ENCODE data around the gene PCDHGB2. TPM values are rescaled to one million over a fixed set of nuclear protein-coding genes. Genes with fewer than 3 reads are reported as not detected.

The PCDHGB2 gene
- total and polyA plus RNA-seq, 2 of the 4 experiments (the other 2 are of a cell fraction): 2.6 to 3.0 TPM

DNA sequence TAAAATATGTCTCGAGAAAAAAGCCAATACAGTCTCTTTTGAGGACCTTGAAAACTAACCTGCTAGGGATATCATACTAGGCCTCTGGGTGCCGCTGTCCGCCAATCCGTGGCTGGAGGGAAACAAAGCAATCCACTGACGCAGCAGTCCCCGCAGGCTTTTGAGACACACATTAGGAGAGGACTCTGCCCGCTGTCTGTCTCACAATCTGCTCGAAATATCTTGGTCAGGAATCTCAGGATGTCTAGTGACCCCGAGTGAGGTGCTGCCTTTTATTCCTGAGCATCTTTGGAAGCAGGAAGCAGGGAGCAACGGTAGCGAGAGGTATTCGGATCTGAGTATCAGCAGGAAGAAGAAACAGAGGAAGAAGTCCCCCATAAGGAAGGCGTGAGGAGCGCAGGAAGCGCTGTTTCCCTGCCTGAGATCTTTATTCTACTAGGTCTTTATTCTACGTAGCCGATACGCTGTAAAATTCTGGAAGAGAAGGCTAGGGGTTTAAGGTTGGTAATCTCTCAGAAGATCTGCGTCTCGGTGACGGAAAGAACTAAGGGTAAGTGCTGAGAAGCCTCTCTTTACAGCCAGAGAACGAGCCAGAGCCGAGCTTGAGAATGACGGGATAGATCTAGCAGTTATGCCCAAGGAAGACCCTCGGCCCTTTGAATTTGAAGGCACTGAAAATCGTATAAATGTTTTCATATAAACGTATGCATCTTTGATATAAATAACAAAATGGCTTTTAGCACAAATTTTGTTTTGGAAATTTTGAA lies 33.5 kb upstream of the PCDHGB2 start (continued):
- no peak for TF ChIP-seq NFE2L2 (IDR thresholded peaks at IDR 0.05; ENCODE audit: low read depth, low read length)
- TF ChIP-seq POLR2A (IDR thresholded peaks at IDR 0.05; ENCODE audit: low read depth, low read length): peak; percentile 53; the same call in 1 of the 2 replicates
- TF ChIP-seq MAZ (IDR thresholded peaks at IDR 0.05; ENCODE audit: borderline replicate concordance, low read depth, low read length): no peak

- Histone ChIP-seq H2BK120ac (ENCODE audit: low read depth, low read length) (no peak overlapping the region), H3K18ac (ENCODE audit: low read depth, low read length) (no peak overlapping the region), H3K4me1 (ENCODE audit: control insufficient read depth, insufficient read depth, low read length) (no peaks in the 10 kb centered on the region), H3K9me1 (ENCODE audit: insufficient read depth, low read length) (no peaks in the 10 kb centered on the region), H2AK5ac (ENCODE audit: low read depth, low read length) (no peak overlapping the region), H3K4ac (ENCODE audit: low read depth, low read length) (no peak overlapping the region), H3K79me1 (ENCODE audit: low read depth in 1 of 2, low read length in 2 of 2) (no peaks in the 10 kb centered on the region; a peak in 1 of 4 replicates), H3K27me3 (ENCODE audit: control insufficient read depth, insufficient read depth, low read length) (no peaks in the 10 kb centered on the region), H3K4me2 (ENCODE audit: low read depth, low read length) (no peak overlapping the region), H2BK20ac (ENCODE audit: low read depth, low read length) (no peak overlapping the region), H4K5ac (ENCODE audit: low read depth, low read length) (no peak overlapping the region), H2BK5ac (ENCODE audit: low read depth, low read length, poor library complexity, severe bottlenecking) (no peak overlapping the region), H3K36me3 (ENCODE audit: control insufficient read depth, insufficient read depth, low read length) (peaks cover 2% of the 10 kb centered on the region), H2AFZ (replicated peaks; ENCODE audit: low read length, poor library complexity) (no peak overlapping the region), H4K20me1 (ENCODE audit: insufficient read depth, low read length) (no peaks in the 10 kb centered on the region), H3K56ac (ENCODE audit: extremely low read depth, insufficient read depth, low read length) (no peak overlapping the region), H3K9me3 (ENCODE audit: control insufficient read depth, insufficient read depth, low read length) (peaks cover 29% of the 10 kb centered on the region), H3K23ac (ENCODE audit: low read depth, low read length) (no peak overlapping the region), H4K8ac (ENCODE audit: low read depth in 2 of 2, low read length in 2 of 2) (no peak overlapping the region), H3K4me3 (ENCODE audit: insufficient read depth, low read depth, low read length) (no peak overlapping the region), H4K91ac (ENCODE audit: insufficient read depth, low read depth, low read length) (no peak overlapping the region), H2BK15ac (ENCODE audit: low read depth, low read length) (no peak overlapping the region), H3K27ac (ENCODE audit: insufficient read depth, low read length) (no peak overlapping the region), H3K9ac (ENCODE audit: low read depth, low read length) (no peak overlapping the region), H3K14ac (replicated peaks; ENCODE audit: low read depth, low read length) (no peak overlapping the region), H2AK9ac (replicated peaks; ENCODE audit: low read depth, low read length, poor library complexity) (no peak overlapping the region)
- 84% methylated on average over 5 of the region's 8 CpGs; no CpG with 5 or more reads in 1 of the 2 experiments for WGBS, 2 experiments (ENCODE audit: extremely low coverage in 2 of 2, insufficient read length in 1 of 2)
- dilution Hi-C loops (cut with HindIII; ENCODE audit: low sequenced_read_pairs, unreplicated experiment): no loop called here
- POLR2A ChIA-PET (ENCODE audit: unreplicated experiment): no interaction called here
- in situ Hi-C loops (cut with MboI; ENCODE audit: low sequenced_read_pairs): loop anchor here (5.0 kb wide), 1 partner anchor 234 kb away; no protein-coding TSS in a partner anchor
- TF ChIP-seq USF2 (IDR thresholded peaks at IDR 0.05; ENCODE audit: low read depth, low read length) (no peak), MXI1 (IDR thresholded peaks at IDR 0.05; ENCODE audit: borderline replicate concordance, low read depth, low read length) (no peak), SMC3 (IDR thresholded peaks at IDR 0.05; ENCODE audit: low read depth, low read length) (no peak), FOS (IDR thresholded peaks at IDR 0.05; ENCODE audit: low read depth, low read length) (no peak), RFX5 (IDR thresholded peaks at IDR 0.05; ENCODE audit: low read depth, low read length) (no peak), BHLHE40 (IDR thresholded peaks at IDR 0.05; ENCODE audit: low read depth, low read length) (no peak)
- no TSS peak for BruUV-seq (replicated peaks)
- intact Hi-C loops (cut with micrococcal nuclease): loop anchor here (5.0 kb wide), 2 partner anchors 34 to 84 kb away; partner anchors contain the start of genes PCDHGA10 and PCDHGA5
- ATAC-seq (ENCODE audit: low read depth) (no peak), DNase-seq (no peak)
- CTCF ChIA-PET: interaction anchor here (1.6 kb wide), 1 partner anchor 236 kb away, joined by 8 read pairs; no protein-coding TSS in a partner anchor
Measured at GRCh38 chr5:141328231-141328630, 31.6 kb upstream of the PCDHGB2 start.

Data from IMR-90 (cell line).